ENCODE measurements around the gene ADCK2. TPM values are rescaled to one million over a fixed set of nuclear protein-coding genes. Genes with fewer than 3 reads are reported as not detected.

ADCK2 gene
- total RNA-seq, 4 donors from 2014 or later = 17.6 to 34.1 (median 21.6) TPM

- DNase-seq = no peak
- Histone ChIP-seq H3K36me3 (no peaks in the 10 kb centered on the region), H3K4me3 (no peak overlapping the region), H3K27ac (peak overlapping the region in 3 of 4 donors; percentile 57 to 76 (median 72)), H3K4me1 (peaks cover 0 to 56% (median 27%) of the 10 kb centered on the region in 3 donors), H3K27me3 (peaks cover 0 to 3% (median 0%) of the 10 kb centered on the region in 4 donors), H3K9me3 (no peaks in the 10 kb centered on the region)
- 55 to 59% methylated on average over 6 of the region's 6 CpGs for WGBS, 2 donors
- intact Hi-C loops (cut with DNase I) = no loop called here
- no peak for TF ChIP-seq POLR2A (IDR thresholded peaks at IDR 0.05)
- TF ChIP-seq CTCF (IDR thresholded peaks at IDR 0.05) = no peak
Measured at GRCh38 chr7:140631021-140631420, 41.7 kb upstream of the ADCK2 start.

GRCh38 chr7:140631602-140632001 is 41.1 kb upstream of the ADCK2 start:
- no peak for DNase-seq
- no peak overlapping the region for H3K4me3 ChIP-seq
- H3K9me3 ChIP-seq = no peaks in the 10 kb centered on the region
- peaks cover 0 to 55% (median 21%) of the 10 kb centered on the region in 3 donors for H3K4me1 ChIP-seq
- peak overlapping the region in 3 of 4 donors; percentile 57 to 76 (median 72) for H3K27ac ChIP-seq
- H3K36me3 ChIP-seq = no peaks in the 10 kb centered on the region
- intact Hi-C loops (cut with DNase I) = no loop called here
- TF ChIP-seq POLR2A (IDR thresholded peaks at IDR 0.05) (no peak), CTCF (IDR thresholded peaks at IDR 0.05) (no peak)
- 67 to 79% methylated on average over 7 of the region's 7 CpGs for WGBS, 2 donors
- peaks cover 0 to 7% (median 0%) of the 10 kb centered on the region in 4 donors for H3K27me3 ChIP-seq

- WGBS, 2 donors = 55 to 58% methylated on average over 5 of the region's 5 CpGs
- Histone ChIP-seq H3K9me3 (no peaks in the 10 kb centered on the region), H3K4me1 (peaks cover 3 to 71% (median 26%) of the 10 kb centered on the region in 3 donors), H3K4me3 (no peak overlapping the region), H3K27me3 (peaks cover 0 to 44% (median 0%) of the 10 kb centered on the region in 4 donors), H3K27ac (peak overlapping the region in 3 of 4 donors; percentile 5 to 63 (median 48)), H3K36me3 (no peaks in the 10 kb centered on the region)
- TF ChIP-seq CTCF (IDR thresholded peaks at IDR 0.05) = no peak
- no peak for TF ChIP-seq POLR2A (IDR thresholded peaks at IDR 0.05)
- intact Hi-C loops (cut with DNase I) = no loop called here
- no peak for DNase-seq
Measured at GRCh38 chr7:140635345-140635744, 37.4 kb upstream of the ADCK2 start.

GRCh38 chr7:140635816-140636215 is 36.9 kb upstream of the ADCK2 start:
- DNase-seq = no peak
- TF ChIP-seq POLR2A (IDR thresholded peaks at IDR 0.05) (no peak), CTCF (IDR thresholded peaks at IDR 0.05) (no peak)
- intact Hi-C loops (cut with DNase I) = no loop called here
- H3K27me3 ChIP-seq = peaks cover 0 to 49% (median under 1%) of the 10 kb centered on the region in 4 donors
- H3K9me3 ChIP-seq = no peaks in the 10 kb centered on the region
- H3K27ac ChIP-seq = peak overlapping the region in 3 of 4 donors; percentile 5 to 63 (median 48)
- peaks cover 8 to 72% (median 28%) of the 10 kb centered on the region in 3 donors for H3K4me1 ChIP-seq
- no peaks in the 10 kb centered on the region for H3K36me3 ChIP-seq
- no peak overlapping the region for H3K4me3 ChIP-seq
- whole genome bisulfite sequencing, 2 donors = 33 to 77% methylated on average over 3 to 5 of the region's 5 CpGs

- Histone ChIP-seq H3K27me3 (peaks cover 0 to 65% (median 6%) of the 10 kb centered on the region in 4 donors), H3K36me3 (no peaks in the 10 kb centered on the region), H3K27ac (peak overlapping the region in 3 of 4 donors; percentile 70 to 93 (median 89)), H3K4me3 (no peak overlapping the region), H3K4me1 (peaks cover 11 to 71% (median 25%) of the 10 kb centered on the region in 3 donors), H3K9me3 (no peaks in the 10 kb centered on the region)
- no peak for TF ChIP-seq CTCF (IDR thresholded peaks at IDR 0.05)
- TF ChIP-seq POLR2A (IDR thresholded peaks at IDR 0.05) = no peak
- intact Hi-C loops (cut with DNase I) = no loop called here
- 58 to 65% methylated on average over 3 of the region's 3 CpGs for WGBS, 2 donors
- no peak for DNase-seq
Measured at GRCh38 chr7:140637400-140637799, 35.3 kb upstream of the ADCK2 start.

All from esophagus squamous epithelium (tissue), 5 donors.